Activated naive CD8-positive, alpha-beta T cell treated with anti-CD3 and anti-CD28 coated beads, Interleukin-2, amount 10 ng/mL, durations not matched to agents 7 days and 5 days (primary cell): ENCODE data around the gene SP9. TPM values are rescaled to one million over a fixed set of nuclear protein-coding genes. Genes with fewer than 3 reads are reported as not detected.

ENCODE experiments used
- ATAC-seq: fragments of 150-1000 bp; cut with Tn5 transposase; one replicate; pipeline ENCODE4 v1.10.0; 2021; ENCODE audit warnings: low read depth, moderate library complexity
- POLR2A ChIA-PET: fragments of 350-600 bp; sonication (Branson Sonifier 250); formaldehyde crosslinking; loops from one replicate; lab custom pipeline; 2021; ENCODE audit warnings: antibody characterized with exemption; lab: Charles Lee
- DNase-seq: peaks from one replicate; pipeline ENCODE4 v3.0.0; 2021
- H3K27ac Mint-ChIP-seq: one replicate; pipeline ENCODE4 v1.8.0; 2022; ENCODE audit warnings: mild to moderate bottlenecking, mixed read lengths
- H3K27me3 Mint-ChIP-seq: one replicate; pipeline ENCODE4 v1.8.0; 2022; ENCODE audit warnings: mild to moderate bottlenecking, moderate library complexity, mixed read lengths
- H3K36me3 Mint-ChIP-seq: one replicate; pipeline ENCODE4 v1.8.0; 2021; ENCODE audit warnings: mild to moderate bottlenecking, mixed read lengths
- H3K4me1 Mint-ChIP-seq: one replicate; pipeline ENCODE4 v1.8.0; 2021; ENCODE audit warnings: mixed read lengths
- H3K4me3 Mint-ChIP-seq: one replicate; pipeline ENCODE4 v1.8.0; 2022; ENCODE audit warnings: mild to moderate bottlenecking, moderate library complexity, mixed read lengths
- H3K9me3 Mint-ChIP-seq: one replicate; pipeline ENCODE4 v1.8.0; 2021; ENCODE audit warnings: mixed read lengths
- total RNA-seq, 2 experiments: library from RNA; stranded (reverse); gene quantifications; one replicate each; pipeline ENCODE4 v1.2.3, GENCODE V29; 2021

Gene SP9
- total RNA-seq, 2 experiments from 2014 or later, result not detected

GRCh38 chr2:174328114-174328960, 6.4 kb upstream of the SP9 start:
- H3K4me3 Mint-ChIP-seq, result peak overlapping the region; percentile 66
- no peak for ATAC-seq
- peaks cover 96% of the 10 kb centered on the region for H3K27me3 Mint-ChIP-seq
- H3K36me3 Mint-ChIP-seq, result no peaks in the 10 kb centered on the region
- POLR2A ChIA-PET, result no interaction called here
- peaks cover 32% of the 10 kb centered on the region for H3K4me1 Mint-ChIP-seq
- no peak for DNase-seq
- H3K9me3 Mint-ChIP-seq, result no peaks in the 10 kb centered on the region
- H3K27ac Mint-ChIP-seq, result peak overlapping the region; percentile 70

DNA sequence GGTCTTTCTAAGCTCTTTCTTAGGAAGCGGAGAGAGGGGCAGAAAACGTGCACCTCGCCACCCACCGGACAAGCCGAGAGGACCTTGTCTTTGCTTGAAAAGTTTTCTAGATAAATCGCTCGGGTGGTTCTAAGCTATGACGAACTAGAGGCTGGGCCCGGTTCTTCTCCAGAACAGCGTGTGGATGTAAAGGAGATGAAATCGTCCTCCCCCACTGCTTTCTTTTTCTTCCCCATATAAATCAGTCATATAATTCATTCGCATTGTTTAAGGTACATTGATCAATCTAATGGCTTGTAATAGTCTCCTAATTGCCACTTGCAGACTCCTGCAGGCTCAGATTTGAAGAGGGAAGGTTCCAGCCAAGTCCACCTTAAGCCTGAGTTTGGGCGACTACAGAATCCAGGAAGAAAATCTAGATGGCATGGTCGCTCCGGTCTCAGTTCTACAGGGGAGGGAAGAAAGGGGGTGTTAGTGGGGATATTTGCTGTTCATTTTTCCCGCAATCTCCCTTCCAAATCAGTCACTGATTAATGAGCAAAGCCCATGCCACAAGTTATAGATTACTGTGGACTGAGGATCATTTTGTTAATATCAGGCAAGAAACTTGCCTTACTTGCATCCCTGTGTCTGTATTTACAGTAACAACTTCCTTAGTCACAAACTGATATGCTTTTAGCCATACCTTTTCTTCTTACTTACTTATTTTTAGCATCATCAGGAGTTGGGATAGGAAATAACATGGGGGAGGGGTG, 5.6 kb upstream of the SP9 start:
- Mint-ChIP-seq H3K4me3 (peak overlapping the region; percentile 10), H3K36me3 (no peaks in the 10 kb centered on the region), H3K4me1 (peaks cover 38% of the 10 kb centered on the region), H3K9me3 (no peaks in the 10 kb centered on the region), H3K27ac (no peak overlapping the region), H3K27me3 (peaks cover 96% of the 10 kb centered on the region)
- POLR2A ChIA-PET, result no interaction called here
- DNase-seq (no peak), ATAC-seq (no peak)

- no peak for ATAC-seq
- no peak for DNase-seq
- H3K27me3 Mint-ChIP-seq, result peaks cover 88% of the 10 kb centered on the region
- no peak overlapping the region for H3K4me3 Mint-ChIP-seq
- no peak overlapping the region for H3K27ac Mint-ChIP-seq
- peaks cover 42% of the 10 kb centered on the region for H3K4me1 Mint-ChIP-seq
- no peaks in the 10 kb centered on the region for H3K36me3 Mint-ChIP-seq
- no peaks in the 10 kb centered on the region for H3K9me3 Mint-ChIP-seq
- POLR2A ChIA-PET, result no interaction called here
Observed at GRCh38 chr2:174330945-174331594, 3.7 kb upstream of the SP9 start.

- DNase-seq (no peak), ATAC-seq (no peak)
- Mint-ChIP-seq H3K27me3 (peaks cover 83% of the 10 kb centered on the region), H3K27ac (no peak overlapping the region), H3K9me3 (no peaks in the 10 kb centered on the region), H3K4me1 (peaks cover 41% of the 10 kb centered on the region), H3K4me3 (no peak overlapping the region), H3K36me3 (no peaks in the 10 kb centered on the region)
- POLR2A ChIA-PET, result no interaction called here
Observed at GRCh38 chr2:174331595-174332216, 3.0 kb upstream of the SP9 start.

- POLR2A ChIA-PET, result no interaction called here
- no peak for ATAC-seq
- Mint-ChIP-seq H3K36me3 (no peaks in the 10 kb centered on the region), H3K4me1 (peaks cover 36% of the 10 kb centered on the region), H3K4me3 (peak overlapping the region; percentile 19), H3K27me3 (peaks cover 77% of the 10 kb centered on the region), H3K27ac (no peak overlapping the region), H3K9me3 (no peaks in the 10 kb centered on the region)
- DNase-seq, result no peak
Observed at GRCh38 chr2:174332217-174332963, 2.4 kb upstream of the SP9 start.

- Mint-ChIP-seq H3K36me3 (no peaks in the 10 kb centered on the region), H3K9me3 (no peaks in the 10 kb centered on the region), H3K27ac (no peak overlapping the region), H3K27me3 (peaks cover 77% of the 10 kb centered on the region), H3K4me3 (peak overlapping the region; percentile 56), H3K4me1 (peaks cover 34% of the 10 kb centered on the region)
- DNase-seq (no peak), ATAC-seq (no peak)
- POLR2A ChIA-PET, result no interaction called here
Observed at GRCh38 chr2:174333017-174333371, 1.8 kb upstream of the SP9 start.

GRCh38 chr2:174333372-174334277, 1.1 kb upstream of the SP9 start:
- peak overlapping the region; percentile 56 for H3K4me3 Mint-ChIP-seq
- peaks cover 77% of the 10 kb centered on the region for H3K27me3 Mint-ChIP-seq
- peaks cover 31% of the 10 kb centered on the region for H3K4me1 Mint-ChIP-seq
- H3K36me3 Mint-ChIP-seq, result no peaks in the 10 kb centered on the region
- DNase-seq (peak; percentile 56), ATAC-seq (no peak)
- POLR2A ChIA-PET, result no interaction called here
- no peaks in the 10 kb centered on the region for H3K9me3 Mint-ChIP-seq
- H3K27ac Mint-ChIP-seq, result no peak overlapping the region

DNA sequence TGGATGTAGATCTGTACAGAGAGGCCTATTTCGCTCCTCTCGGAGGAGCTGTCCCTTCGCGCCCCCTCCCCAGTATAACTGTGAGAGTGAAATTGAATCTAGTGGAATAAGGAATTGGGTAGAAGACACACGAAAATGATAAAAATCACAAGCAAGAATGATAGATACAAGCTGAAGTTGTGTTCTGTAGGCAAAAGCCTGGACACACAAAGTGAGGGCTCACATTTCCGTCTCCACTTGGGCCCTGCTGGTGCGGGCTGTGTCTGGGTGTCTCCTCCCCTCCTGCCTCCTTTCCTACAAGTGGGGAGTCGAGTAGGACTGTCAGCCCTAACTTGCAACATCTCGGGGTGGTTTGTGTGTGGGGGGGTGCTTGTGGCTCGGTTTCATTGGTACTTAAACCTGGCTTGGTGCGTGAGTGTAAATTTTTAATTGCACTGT, 457 bp upstream of the SP9 start:
- POLR2A ChIA-PET, result no interaction called here
- peak overlapping the region; percentile 56 for H3K4me3 Mint-ChIP-seq
- H3K27ac Mint-ChIP-seq, result no peak overlapping the region
- no peak for DNase-seq
- no peaks in the 10 kb centered on the region for H3K9me3 Mint-ChIP-seq
- peaks cover 30% of the 10 kb centered on the region for H3K4me1 Mint-ChIP-seq
- H3K27me3 Mint-ChIP-seq, result peaks cover 77% of the 10 kb centered on the region
- ATAC-seq, result no peak
- H3K36me3 Mint-ChIP-seq, result no peaks in the 10 kb centered on the region

GRCh38 chr2:174335254-174335987, 667 bp downstream of the SP9 start:
- POLR2A ChIA-PET, result no interaction called here
- H3K27ac Mint-ChIP-seq, result peak overlapping the region; percentile 54
- no peaks in the 10 kb centered on the region for H3K9me3 Mint-ChIP-seq
- peaks cover 32% of the 10 kb centered on the region for H3K4me1 Mint-ChIP-seq
- peak overlapping the region; percentile 66 for H3K4me3 Mint-ChIP-seq
- peak; percentile 54 for DNase-seq
- H3K27me3 Mint-ChIP-seq, result peaks cover 75% of the 10 kb centered on the region
- ATAC-seq, result no peak
- H3K36me3 Mint-ChIP-seq, result no peaks in the 10 kb centered on the region

DNA sequence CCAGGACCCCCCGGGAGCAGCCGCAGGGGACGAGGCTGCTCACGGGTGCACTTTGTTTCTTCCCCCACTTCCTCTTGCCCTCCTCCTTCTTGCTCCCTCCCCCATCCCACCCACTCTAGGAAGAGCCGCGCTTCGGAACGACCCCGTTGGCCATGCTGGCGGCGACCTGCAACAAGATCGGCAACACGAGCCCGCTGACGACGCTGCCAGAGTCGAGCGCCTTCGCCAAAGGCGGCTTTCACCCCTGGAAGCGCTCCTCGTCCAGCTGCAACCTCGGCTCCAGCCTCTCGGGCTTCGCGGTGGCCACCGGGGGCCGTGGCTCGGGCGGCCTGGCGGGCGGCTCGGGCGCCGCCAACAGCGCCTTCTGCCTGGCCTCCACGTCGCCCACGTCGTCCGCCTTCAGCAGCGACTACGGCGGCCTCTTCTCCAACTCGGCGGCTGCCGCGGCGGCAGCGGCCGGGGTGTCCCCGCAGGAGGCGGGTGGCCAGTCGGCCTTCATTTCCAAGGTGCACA, 1.3 kb downstream of the SP9 start:
- ATAC-seq (no peak), DNase-seq (peak; percentile 60)
- POLR2A ChIA-PET, result no interaction called here
- H3K4me1 Mint-ChIP-seq, result peaks cover 34% of the 10 kb centered on the region
- H3K36me3 Mint-ChIP-seq, result no peaks in the 10 kb centered on the region
- H3K27ac Mint-ChIP-seq, result peak overlapping the region; percentile 42
- H3K9me3 Mint-ChIP-seq, result no peaks in the 10 kb centered on the region
- peaks cover 72% of the 10 kb centered on the region for H3K27me3 Mint-ChIP-seq
- H3K4me3 Mint-ChIP-seq, result peak overlapping the region; percentile 44

GRCh38 chr2:174336501-174337336, 2.0 kb downstream of the SP9 start:
- peaks cover 38% of the 10 kb centered on the region for H3K4me1 Mint-ChIP-seq
- peak overlapping the region; percentile 53 for H3K4me3 Mint-ChIP-seq
- POLR2A ChIA-PET, result no interaction called here
- ATAC-seq (peak; percentile 20), DNase-seq (peak; percentile 71)
- no peak overlapping the region for H3K27ac Mint-ChIP-seq
- H3K36me3 Mint-ChIP-seq, result peaks cover 1% of the 10 kb centered on the region
- peaks cover 72% of the 10 kb centered on the region for H3K27me3 Mint-ChIP-seq
- no peaks in the 10 kb centered on the region for H3K9me3 Mint-ChIP-seq
